ENCODE results near the gene TBL1X. TPM values are rescaled to one million over a fixed set of nuclear protein-coding genes. Genes with fewer than 3 reads are reported as not detected.

The TBL1X gene
- total and polyA plus RNA-seq, 2 donors (not counting 3 experiments of a cell fraction or from before 2014, with no cell fraction given) = 8.7 to 25.3 TPM

DNA sequence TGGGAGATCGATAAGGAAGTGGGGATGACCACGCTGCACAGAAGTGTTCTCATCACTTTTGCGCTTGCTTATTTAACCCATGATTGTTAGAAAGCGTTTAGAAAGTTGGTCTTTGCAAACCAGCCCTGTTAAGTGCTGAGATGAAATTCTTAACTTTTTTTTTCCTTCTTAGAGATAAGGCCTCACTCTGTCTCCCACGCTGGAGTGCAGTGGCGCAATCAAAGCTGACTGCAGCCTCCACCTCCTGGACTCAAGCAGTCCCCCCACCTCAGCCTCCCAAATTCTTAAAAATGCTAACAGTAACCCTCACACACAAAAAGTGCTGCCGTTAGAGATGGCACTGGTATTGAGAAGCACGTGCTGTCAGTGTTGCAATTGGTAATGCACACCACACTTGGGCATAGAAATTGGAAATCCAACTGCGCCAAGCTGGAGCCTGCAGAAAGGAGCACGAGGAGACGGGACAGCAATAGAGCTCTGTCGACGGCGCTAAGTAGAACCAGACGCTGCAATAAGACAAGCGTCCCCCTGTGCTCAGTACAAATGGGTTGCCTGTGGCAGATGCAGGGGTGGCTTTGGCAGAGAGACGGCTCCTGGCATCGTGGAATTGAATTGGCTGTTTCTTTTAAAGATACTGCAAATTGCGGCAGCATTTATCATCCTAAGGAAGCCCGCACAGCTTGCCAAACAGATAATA is 113.4 kb downstream of the TBL1X start:
- intact Hi-C loops (cut with micrococcal nuclease) = no loop called here
- H3K4me2 ChIP-seq (ENCODE audit: insufficient read depth, low read length) = no peak overlapping the region
- H3K27me3 ChIP-seq (ENCODE audit: control insufficient read depth in 2 of 2, insufficient read depth in 2 of 2, low read length in 2 of 2) = no peaks in the 10 kb centered on the region
- TF ChIP-seq, protein P1, sequence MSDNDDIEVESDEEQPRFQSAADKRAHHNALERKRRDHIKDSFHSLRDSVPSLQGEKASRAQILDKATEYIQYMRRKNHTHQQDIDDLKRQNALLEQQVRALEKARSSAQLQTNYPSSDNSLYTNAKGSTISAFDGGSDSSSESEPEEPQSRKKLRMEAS (IDR thresholded peaks at IDR 0.05; ENCODE audit: insufficient read depth, insufficient read length) = no peak
- TF ChIP-seq POLR2AphosphoS5 (IDR thresholded peaks at IDR 0.05; ENCODE audit: insufficient read depth, low read depth, low read length) (no peak), EZH2 (IDR thresholded peaks at IDR 0.05; ENCODE audit: borderline replicate concordance, low read depth, low read length, severe bottlenecking) (no peak), GATA2 (IDR thresholded peaks at IDR 0.05; ENCODE audit: insufficient read depth, insufficient read length, low read depth, low read length) (no peak), JUN (IDR thresholded peaks at IDR 0.05; ENCODE audit: borderline replicate concordance, insufficient read depth, insufficient read length, low read depth) (no peak), MYC (IDR thresholded peaks at IDR 0.05; ENCODE audit: low read depth, low read length) (no peak), POLR2A (IDR thresholded peaks at IDR 0.05; ENCODE audit: low read depth, low read length) (no peak), FOS (IDR thresholded peaks at IDR 0.05; ENCODE audit: borderline replicate concordance, insufficient read depth, low read length) (no peak)
- TF ChIP-seq, protein P2, sequence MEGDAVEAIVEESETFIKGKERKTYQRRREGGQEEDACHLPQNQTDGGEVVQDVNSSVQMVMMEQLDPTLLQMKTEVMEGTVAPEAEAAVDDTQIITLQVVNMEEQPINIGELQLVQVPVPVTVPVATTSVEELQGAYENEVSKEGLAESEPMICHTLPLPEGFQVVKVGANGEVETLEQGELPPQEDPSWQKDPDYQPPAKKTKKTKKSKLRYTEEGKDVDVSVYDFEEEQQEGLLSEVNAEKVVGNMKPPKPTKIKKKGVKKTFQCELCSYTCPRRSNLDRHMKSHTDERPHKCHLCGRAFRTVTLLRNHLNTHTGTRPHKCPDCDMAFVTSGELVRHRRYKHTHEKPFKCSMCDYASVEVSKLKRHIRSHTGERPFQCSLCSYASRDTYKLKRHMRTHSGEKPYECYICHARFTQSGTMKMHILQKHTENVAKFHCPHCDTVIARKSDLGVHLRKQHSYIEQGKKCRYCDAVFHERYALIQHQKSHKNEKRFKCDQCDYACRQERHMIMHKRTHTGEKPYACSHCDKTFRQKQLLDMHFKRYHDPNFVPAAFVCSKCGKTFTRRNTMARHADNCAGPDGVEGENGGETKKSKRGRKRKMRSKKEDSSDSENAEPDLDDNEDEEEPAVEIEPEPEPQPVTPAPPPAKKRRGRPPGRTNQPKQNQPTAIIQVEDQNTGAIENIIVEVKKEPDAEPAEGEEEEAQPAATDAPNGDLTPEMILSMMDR (IDR thresholded peaks at IDR 0.05; ENCODE audit: extremely low read depth in 1 of 2, insufficient read depth in 1 of 2, low read depth in 1 of 2, low read length in 2 of 2) = no peak
- dilution Hi-C loops (cut with MboI; ENCODE audit: extremely low pct_ligation_motif_present, low sequenced_read_pairs) = no loop called here
- H3K36me3 ChIP-seq (ENCODE audit: control insufficient read depth in 2 of 2, extremely low read depth in 1 of 2, insufficient read depth in 2 of 2, low read length in 2 of 2) = no peaks in the 10 kb centered on the region
- peaks cover 6% of the 10 kb centered on the region for H3K4me1 ChIP-seq (ENCODE audit: control insufficient read depth, extremely low read depth, insufficient read depth, low read length)
- DNase-seq (ENCODE audit: low read depth, low spot score) (no peak), FAIRE-seq (no peak)
- H4K20me1 ChIP-seq (replicated peaks; ENCODE audit: control insufficient read depth, extremely low read depth, insufficient read depth, low read length) = no peaks in the 10 kb centered on the region
- ChIA-PET POLR2A (no interaction called here), CTCF (no interaction called here)
- H3K9me3 ChIP-seq (replicated peaks; ENCODE audit: control insufficient read depth, insufficient read depth, low read length) = no peaks in the 10 kb centered on the region
- no peak overlapping the region for H2AFZ ChIP-seq (ENCODE audit: low read depth, low read length)
- H3K4me3 ChIP-seq (replicated peaks in 1 of 3; ENCODE audit: insufficient read depth in 1 of 3, low read depth in 1 of 3, low read length in 3 of 3) = no peak overlapping the region
- H3K27ac ChIP-seq (ENCODE audit: insufficient read depth, low read depth, low read length) = no peak overlapping the region
- no peaks in the 10 kb centered on the region for H3K9me1 ChIP-seq (replicated peaks; ENCODE audit: control insufficient read depth, extremely low read depth, insufficient read depth, low read length)
- no TSS peak for BruUV-seq (replicated peaks)
- H3K9ac ChIP-seq (replicated peaks; ENCODE audit: extremely low read depth, insufficient read depth, low read length) = no peak overlapping the region
- no peaks in the 10 kb centered on the region for H3K79me2 ChIP-seq (ENCODE audit: control insufficient read depth, insufficient read depth, low read length)

All from endothelial cell of umbilical vein (primary cell).